Measurements from ENCODE around the gene TEX51. TPM values are rescaled to one million over a fixed set of nuclear protein-coding genes. Genes with fewer than 3 reads are reported as not detected.

The TEX51 gene
- polyA plus RNA-seq, 1 experiment, result not detected

DNA sequence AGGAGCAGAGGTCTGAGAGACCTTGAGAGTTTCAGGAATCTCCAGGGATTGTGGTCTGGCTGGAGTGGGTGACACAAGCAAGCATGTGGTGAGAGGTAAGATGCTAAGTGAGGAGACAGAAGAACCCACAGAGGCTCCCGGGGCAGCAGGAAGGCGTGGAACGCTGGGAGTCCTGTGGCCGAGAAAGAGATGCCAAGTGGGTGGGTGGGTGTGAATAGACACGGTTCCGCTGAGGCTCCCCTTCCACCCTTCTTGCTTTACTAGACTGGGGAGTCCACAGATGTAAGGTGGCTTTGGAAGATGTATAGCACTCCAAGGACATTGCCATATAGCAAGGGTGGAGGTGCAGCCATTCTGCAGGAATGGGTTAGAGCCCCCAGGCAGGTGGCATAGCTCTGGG lies 4.2 kb downstream of the TEX51 start:
- H3K27ac ChIP-seq (ENCODE audit: low read depth, low read length), result no peak overlapping the region
- POLR2A ChIA-PET, result no interaction called here
- no peak for DNase-seq (ENCODE audit: low read depth, low spot score)
- TF ChIP-seq, protein P1, sequence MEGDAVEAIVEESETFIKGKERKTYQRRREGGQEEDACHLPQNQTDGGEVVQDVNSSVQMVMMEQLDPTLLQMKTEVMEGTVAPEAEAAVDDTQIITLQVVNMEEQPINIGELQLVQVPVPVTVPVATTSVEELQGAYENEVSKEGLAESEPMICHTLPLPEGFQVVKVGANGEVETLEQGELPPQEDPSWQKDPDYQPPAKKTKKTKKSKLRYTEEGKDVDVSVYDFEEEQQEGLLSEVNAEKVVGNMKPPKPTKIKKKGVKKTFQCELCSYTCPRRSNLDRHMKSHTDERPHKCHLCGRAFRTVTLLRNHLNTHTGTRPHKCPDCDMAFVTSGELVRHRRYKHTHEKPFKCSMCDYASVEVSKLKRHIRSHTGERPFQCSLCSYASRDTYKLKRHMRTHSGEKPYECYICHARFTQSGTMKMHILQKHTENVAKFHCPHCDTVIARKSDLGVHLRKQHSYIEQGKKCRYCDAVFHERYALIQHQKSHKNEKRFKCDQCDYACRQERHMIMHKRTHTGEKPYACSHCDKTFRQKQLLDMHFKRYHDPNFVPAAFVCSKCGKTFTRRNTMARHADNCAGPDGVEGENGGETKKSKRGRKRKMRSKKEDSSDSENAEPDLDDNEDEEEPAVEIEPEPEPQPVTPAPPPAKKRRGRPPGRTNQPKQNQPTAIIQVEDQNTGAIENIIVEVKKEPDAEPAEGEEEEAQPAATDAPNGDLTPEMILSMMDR (IDR thresholded peaks at IDR 0.05; ENCODE audit: low read depth, low read length), result no peak
- H3K9me3 ChIP-seq (ENCODE audit: control insufficient read depth, insufficient read depth, low read length), result no peaks in the 10 kb centered on the region
- peaks cover 6% of the 10 kb centered on the region for H3K27me3 ChIP-seq (ENCODE audit: control insufficient read depth, insufficient read depth, low read length)
- no peak overlapping the region for H3K4me3 ChIP-seq (ENCODE audit: low read depth, low read length)
- CTCF ChIA-PET, result no interaction called here

DNA sequence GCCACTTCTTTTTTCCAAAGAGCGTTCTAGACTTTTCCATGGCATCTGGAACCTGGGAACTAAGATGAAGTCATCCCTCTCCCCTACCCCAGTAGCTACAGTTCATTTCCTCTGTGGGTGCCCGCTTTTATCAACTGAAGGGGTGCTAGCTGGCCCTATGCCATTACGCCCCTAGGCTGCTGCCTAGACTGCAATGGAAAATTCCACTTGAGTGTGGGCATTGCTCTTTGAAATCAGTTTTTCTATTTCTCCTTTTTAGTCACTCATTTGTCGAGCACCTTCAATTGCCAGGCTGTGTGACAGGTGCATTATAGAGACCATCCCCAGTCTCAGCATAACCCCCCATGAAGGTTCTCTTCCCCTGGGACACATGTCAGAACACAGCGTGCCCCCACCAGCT lies 7.3 kb downstream of the TEX51 start:
- H3K4me3 ChIP-seq (ENCODE audit: low read depth, low read length), result no peak overlapping the region
- no peak for DNase-seq (ENCODE audit: low read depth, low spot score)
- ChIA-PET CTCF (no interaction called here), POLR2A (no interaction called here)
- H3K9me3 ChIP-seq (ENCODE audit: control insufficient read depth, insufficient read depth, low read length), result no peaks in the 10 kb centered on the region
- H3K27ac ChIP-seq (ENCODE audit: low read depth, low read length), result no peak overlapping the region
- TF ChIP-seq, protein P1 (IDR thresholded peaks at IDR 0.05; ENCODE audit: low read depth, low read length), result no peak
- peaks cover 15% of the 10 kb centered on the region for H3K27me3 ChIP-seq (ENCODE audit: control insufficient read depth, insufficient read depth, low read length)

DNA sequence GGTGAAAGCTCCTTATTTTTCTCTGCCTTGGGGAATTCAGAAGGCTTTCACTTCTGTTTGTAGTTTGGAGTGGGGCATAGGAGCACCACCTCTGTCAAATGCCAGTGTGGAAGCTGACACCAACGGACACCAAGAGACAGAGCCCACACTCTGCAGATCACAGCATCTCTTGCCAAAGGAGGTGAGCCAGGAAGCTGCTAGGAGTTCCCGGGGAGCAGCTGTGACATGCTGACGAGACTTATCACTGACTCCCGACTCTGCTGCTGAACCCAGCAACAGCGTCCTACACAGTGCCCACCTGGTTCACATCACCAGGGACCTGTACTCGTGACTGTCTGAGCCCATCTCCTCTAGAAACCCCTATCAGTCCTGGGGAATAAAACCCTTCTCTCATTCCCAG lies 8.1 kb downstream of the TEX51 start:
- Histone ChIP-seq H3K9me3 (ENCODE audit: control insufficient read depth, insufficient read depth, low read length) (no peaks in the 10 kb centered on the region), H3K27ac (ENCODE audit: low read depth, low read length) (no peak overlapping the region), H3K4me3 (ENCODE audit: low read depth, low read length) (no peak overlapping the region), H3K27me3 (ENCODE audit: control insufficient read depth, insufficient read depth, low read length) (peaks cover 15% of the 10 kb centered on the region)
- ChIA-PET CTCF (no interaction called here), POLR2A (interaction anchor here (0.5 kb wide), 1 partner anchor 11 kb away, joined by 3 read pairs; no protein-coding TSS in a partner anchor)
- TF ChIP-seq, protein P1 (IDR thresholded peaks at IDR 0.05; ENCODE audit: low read depth, low read length), result no peak
- DNase-seq (ENCODE audit: low read depth, low spot score), result no peak

DNA sequence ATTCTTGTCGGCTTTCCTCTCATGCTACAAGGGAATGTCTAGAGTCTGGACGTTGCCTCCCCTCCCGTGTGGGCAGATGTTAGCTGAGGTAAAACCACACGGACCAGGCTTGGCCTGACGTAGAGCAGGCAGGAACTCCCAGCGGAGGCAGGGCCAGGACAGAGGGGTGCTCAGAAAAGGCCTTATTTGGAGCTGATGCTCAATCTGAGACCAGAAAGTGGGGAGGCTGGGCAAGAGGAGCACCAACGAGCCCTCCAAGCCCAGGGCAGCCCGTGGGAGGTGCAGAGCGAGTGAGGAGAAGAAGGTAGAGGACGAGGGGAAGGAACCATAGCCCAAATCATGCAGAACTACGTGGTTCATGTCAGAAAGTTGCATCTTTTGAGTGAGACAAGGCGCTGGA lies 9.0 kb downstream of the TEX51 start:
- ChIA-PET POLR2A (no interaction called here), CTCF (interaction anchor here (1.4 kb wide), 1 partner anchor 65 kb away, joined by 3 read pairs; no protein-coding TSS in a partner anchor)
- no peak for DNase-seq (ENCODE audit: low read depth, low spot score)
- H3K9me3 ChIP-seq (ENCODE audit: control insufficient read depth, insufficient read depth, low read length), result no peaks in the 10 kb centered on the region
- no peak overlapping the region for H3K27ac ChIP-seq (ENCODE audit: low read depth, low read length)
- H3K4me3 ChIP-seq (ENCODE audit: low read depth, low read length), result no peak overlapping the region
- peaks cover 15% of the 10 kb centered on the region for H3K27me3 ChIP-seq (ENCODE audit: control insufficient read depth, insufficient read depth, low read length)
- TF ChIP-seq, protein P1 (IDR thresholded peaks at IDR 0.05; ENCODE audit: low read depth, low read length), result no peak

DNA sequence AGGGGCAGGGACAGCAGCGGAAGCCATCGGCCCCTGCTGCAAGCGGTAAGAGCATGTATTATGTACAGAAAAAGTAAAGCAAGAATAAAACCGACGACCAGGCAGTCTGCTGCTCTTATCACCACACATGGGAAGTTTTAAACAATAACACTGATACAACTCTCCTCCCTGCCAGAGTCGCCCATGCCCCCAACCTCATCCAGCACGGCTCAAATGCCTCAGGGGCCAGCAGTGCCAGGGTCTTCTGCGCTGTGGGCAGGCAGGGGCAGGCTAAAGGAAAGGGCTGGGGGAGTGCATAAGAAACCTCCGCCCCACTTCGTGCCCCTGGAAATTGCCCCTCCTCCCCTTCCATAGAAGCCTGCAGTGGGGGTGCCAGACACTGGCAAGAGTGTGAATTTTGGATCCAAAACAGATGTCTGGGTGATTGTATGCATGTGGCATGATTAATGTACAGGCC lies 10.1 kb downstream of the TEX51 start:
- Histone ChIP-seq H3K4me3 (ENCODE audit: low read depth, low read length) (no peak overlapping the region), H3K27me3 (ENCODE audit: control insufficient read depth, insufficient read depth, low read length) (peaks cover 15% of the 10 kb centered on the region), H3K27ac (ENCODE audit: low read depth, low read length) (no peak overlapping the region), H3K9me3 (ENCODE audit: control insufficient read depth, insufficient read depth, low read length) (no peaks in the 10 kb centered on the region)
- ChIA-PET POLR2A (no interaction called here), CTCF (no interaction called here)
- TF ChIP-seq, protein P1 (IDR thresholded peaks at IDR 0.05; ENCODE audit: low read depth, low read length), result no peak
- DNase-seq (ENCODE audit: low read depth, low spot score), result no peak

All from AG04450 (cell line).